ENCODE results near the gene SLC25A20. TPM values are rescaled to one million over a fixed set of nuclear protein-coding genes. Genes with fewer than 3 reads are reported as not detected.
"Not testable (repeated sequence)": the region's sequence is repeated elsewhere in the genome, so short reads cannot be mapped to it uniquely, and the experiment has no call there.

Gene SLC25A20
- total RNA-seq, 2 experiments from 2014 or later = 16.7 to 18.2 TPM

DNA sequence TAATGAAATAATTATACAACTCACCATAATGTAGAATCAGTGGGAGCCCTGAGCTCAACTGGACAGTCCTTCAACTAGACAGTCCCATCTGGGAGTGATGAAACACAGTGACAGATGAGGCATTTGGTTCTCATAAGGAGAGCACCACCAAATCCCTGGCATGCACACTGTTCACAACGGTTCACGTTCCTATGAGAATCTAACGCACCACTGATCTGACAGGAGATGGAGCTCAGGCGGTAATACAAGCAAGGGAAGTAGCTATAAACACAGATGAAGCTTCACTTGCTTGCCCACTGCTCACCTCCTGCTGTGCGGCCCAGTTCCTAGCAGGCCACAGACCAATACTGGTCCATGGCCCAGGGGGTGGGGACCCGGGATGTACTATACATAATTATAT, 68.0 kb downstream of the SLC25A20 start:
- CTCF ChIA-PET = no interaction called here
- Mint-ChIP-seq H3K4me3 (no peak overlapping the region), H3K4me1 (ENCODE audit: low read depth) (peaks cover 6% of the 10 kb centered on the region), H3K27ac (no peak overlapping the region), H3K27me3 (no peaks in the 10 kb centered on the region), H3K9me3 (no peaks in the 10 kb centered on the region), H3K36me3 (peaks cover 3% of the 10 kb centered on the region)
- DNase-seq = no peak
- intact Hi-C loops (cut with micrococcal nuclease) = no loop called here
- POLR2A ChIA-PET = no interaction called here

DNA sequence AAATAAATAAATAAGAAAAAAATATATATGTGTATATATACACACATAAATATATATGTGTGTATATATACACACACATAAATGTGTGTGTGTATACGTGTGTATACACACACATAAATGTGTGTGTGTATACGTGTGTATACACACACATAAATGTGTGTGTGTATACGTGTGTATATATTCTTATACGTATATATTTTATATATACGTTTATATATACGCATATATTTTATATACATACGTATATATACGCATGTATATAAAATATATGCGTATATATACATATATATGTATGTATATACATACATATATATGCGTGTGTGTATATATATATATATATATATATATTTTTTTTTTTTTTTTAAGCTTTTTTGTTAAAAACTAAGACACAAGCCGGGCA, 69.2 kb downstream of the SLC25A20 start:
- H3K36me3 Mint-ChIP-seq; CTCF ChIA-PET; intact Hi-C loops (cut with micrococcal nuclease); H3K27me3 Mint-ChIP-seq; POLR2A ChIA-PET; H3K9me3 Mint-ChIP-seq; H3K4me3 Mint-ChIP-seq; H3K27ac Mint-ChIP-seq; DNase-seq; H3K4me1 Mint-ChIP-seq (ENCODE audit: low read depth): not testable (repeated sequence)

DNA sequence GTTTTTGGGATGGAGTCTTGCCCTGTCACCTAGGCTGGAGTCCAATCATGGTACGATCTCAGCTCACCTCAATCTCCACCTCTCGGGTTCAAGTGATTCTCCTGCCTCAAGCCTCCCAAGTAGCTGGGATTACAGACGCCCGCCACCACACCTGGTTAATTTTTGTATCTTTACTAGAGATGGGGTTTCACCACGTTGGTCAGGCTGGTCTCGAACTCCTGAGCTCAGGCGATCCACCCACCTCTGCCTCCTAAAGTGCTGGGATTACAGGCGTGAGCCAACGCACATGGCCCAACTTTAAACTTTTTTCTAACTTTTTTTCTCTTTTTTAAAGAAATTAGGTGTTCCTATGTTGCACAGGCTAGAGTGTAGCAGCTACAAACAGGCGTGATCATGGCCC, 70.8 kb downstream of the SLC25A20 start:
- POLR2A ChIA-PET; H3K27me3 Mint-ChIP-seq; H3K27ac Mint-ChIP-seq; H3K36me3 Mint-ChIP-seq; H3K9me3 Mint-ChIP-seq; H3K4me3 Mint-ChIP-seq; H3K4me1 Mint-ChIP-seq (ENCODE audit: low read depth); intact Hi-C loops (cut with micrococcal nuclease); DNase-seq: not testable (repeated sequence)
- CTCF ChIA-PET = interaction anchor here (0.7 kb wide), 1 partner anchor 188 kb away, joined by 3 read pairs; no protein-coding TSS in a partner anchor

DNA sequence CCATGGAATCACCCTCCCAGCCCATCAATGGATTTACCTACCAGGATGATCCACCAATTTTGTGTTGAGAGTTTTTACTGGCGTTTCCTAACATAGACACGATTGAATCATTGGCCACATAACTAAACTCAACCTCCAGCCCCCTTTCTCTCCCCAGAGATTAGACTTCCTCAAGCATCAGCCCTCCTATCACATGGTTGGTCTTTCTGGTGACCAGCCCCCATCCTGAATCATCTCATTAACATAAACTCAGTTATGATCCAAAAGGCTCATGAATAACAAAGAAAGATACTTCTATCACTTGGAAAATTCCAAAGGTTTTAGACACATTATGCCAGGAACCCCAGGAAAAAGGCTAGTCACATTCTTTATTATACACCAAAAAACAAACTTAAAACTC, 72.2 kb downstream of the SLC25A20 start:
- Mint-ChIP-seq H3K27me3 (no peaks in the 10 kb centered on the region), H3K27ac (no peak overlapping the region), H3K9me3 (no peaks in the 10 kb centered on the region), H3K4me3 (no peak overlapping the region), H3K36me3 (peaks cover 4% of the 10 kb centered on the region), H3K4me1 (ENCODE audit: low read depth) (peaks cover 5% of the 10 kb centered on the region)
- ChIA-PET POLR2A (no interaction called here), CTCF (no interaction called here)
- intact Hi-C loops (cut with micrococcal nuclease) = no loop called here
- no peak for DNase-seq

DNA sequence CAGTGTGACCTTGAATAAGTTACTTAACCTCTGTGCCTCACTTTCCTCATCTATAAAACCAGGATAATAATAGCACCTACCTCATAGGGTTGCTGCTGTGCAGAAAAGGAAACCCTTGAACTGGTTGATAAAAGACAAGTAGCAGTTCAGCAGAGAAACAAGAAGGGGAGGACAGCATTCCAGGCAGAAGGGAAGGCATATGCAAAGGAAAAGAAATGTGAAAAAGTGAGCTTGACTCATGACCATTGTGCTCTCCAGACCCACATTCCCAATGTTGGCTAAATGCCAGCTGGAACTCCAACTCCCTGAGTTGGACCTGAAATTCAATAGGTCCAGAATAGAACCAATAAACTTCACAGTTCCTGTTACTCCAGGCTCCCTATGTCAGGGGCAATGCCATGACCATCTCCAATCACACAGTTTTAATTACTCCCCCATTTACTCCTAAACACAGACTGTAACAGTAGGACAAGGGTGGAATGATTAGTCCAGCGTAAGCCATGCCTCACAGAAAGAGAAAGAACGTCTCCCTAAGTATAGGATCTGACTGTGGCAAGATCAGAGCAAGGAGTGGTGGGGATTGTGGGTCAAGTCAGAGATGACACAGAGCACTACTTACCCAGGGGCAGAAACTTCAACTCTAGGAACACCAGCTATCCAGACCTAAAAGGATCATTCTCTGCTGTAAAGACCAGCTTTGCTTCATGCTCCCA, 77.9 kb downstream of the SLC25A20 start:
- no peak overlapping the region for H3K4me3 Mint-ChIP-seq
- H3K4me1 Mint-ChIP-seq (ENCODE audit: low read depth) = peaks cover 15% of the 10 kb centered on the region
- no peaks in the 10 kb centered on the region for H3K27me3 Mint-ChIP-seq
- DNase-seq = no peak
- no peaks in the 10 kb centered on the region for H3K9me3 Mint-ChIP-seq
- POLR2A ChIA-PET = no interaction called here
- H3K36me3 Mint-ChIP-seq = peaks cover 4% of the 10 kb centered on the region
- CTCF ChIA-PET = interaction anchor here (1.3 kb wide), 1 partner anchor 167 kb away, joined by 3 read pairs; no protein-coding TSS in a partner anchor
- intact Hi-C loops (cut with micrococcal nuclease) = no loop called here
- no peak overlapping the region for H3K27ac Mint-ChIP-seq

DNA sequence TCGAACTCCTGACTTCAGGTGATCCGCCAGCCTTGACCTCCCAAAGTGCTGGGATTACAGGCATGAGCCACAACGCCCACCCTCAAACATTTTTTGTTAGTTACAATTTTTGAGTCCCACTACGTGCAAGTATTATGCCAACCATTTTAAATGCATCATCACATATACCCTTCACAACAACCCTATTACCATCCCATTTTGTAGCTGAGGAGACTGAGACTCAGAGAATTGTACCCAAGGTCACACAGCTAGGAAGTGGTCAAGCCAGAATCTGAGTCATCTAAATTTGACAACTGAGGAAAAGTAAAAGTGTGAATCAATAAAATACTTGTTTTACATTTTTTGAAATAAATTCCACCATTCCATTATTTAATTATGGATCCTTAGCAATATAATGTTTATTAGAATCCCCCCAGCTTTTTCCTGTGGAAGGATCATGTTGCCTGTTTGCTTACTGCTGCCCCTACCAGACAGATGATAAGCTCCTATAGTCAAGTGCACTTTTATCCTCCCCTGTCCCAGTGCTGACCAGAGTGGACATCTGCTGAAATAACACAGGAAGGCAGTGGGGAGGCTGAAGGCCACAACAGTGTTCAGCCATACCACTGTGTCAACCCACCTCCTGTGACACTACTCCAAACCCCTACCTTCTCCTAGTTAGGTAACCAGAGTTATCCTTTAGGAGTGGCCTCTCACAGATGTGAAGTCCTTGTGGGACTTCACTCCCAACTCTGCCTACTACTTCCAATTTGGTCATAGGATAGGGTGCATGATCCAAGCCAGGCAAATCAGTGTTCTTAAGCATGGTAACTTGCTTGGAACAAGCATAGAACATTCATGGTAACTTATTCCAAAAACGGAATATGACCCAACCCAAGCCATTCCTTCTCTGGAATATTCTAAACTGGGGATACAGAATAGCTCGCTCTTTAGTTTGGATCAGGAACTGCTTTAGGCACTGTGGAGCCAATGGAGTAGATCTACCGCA, 79.2 kb downstream of the SLC25A20 start:
- Mint-ChIP-seq H3K36me3 (peaks cover 4% of the 10 kb centered on the region), H3K4me3 (no peak overlapping the region), H3K27ac (no peak overlapping the region), H3K9me3 (no peaks in the 10 kb centered on the region), H3K4me1 (ENCODE audit: low read depth) (peaks cover 15% of the 10 kb centered on the region), H3K27me3 (no peaks in the 10 kb centered on the region)
- CTCF ChIA-PET = interaction anchor here (1.3 kb wide), 1 partner anchor 168 kb away, joined by 3 read pairs; no protein-coding TSS in a partner anchor
- no peak for DNase-seq
- intact Hi-C loops (cut with micrococcal nuclease) = no loop called here
- POLR2A ChIA-PET = no interaction called here

DNA sequence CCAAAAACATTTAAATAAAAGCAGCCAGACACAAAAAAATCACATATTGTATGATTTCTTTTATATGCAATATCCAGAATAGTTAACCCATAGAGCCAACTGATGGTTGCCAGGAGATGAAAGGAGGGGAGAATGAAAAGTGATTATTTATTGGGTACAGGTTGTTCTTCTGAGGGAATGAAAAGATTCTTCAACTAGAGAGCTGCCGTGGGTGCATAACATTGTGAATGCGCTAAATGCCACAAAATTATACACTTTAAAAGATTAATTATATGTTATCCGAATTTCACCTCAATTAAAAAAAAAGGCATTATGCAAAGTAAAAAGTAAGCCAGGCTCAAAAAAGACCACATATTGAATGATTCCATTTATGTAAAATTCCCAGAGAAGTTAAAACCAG, 87.2 kb downstream of the SLC25A20 start:
- Mint-ChIP-seq H3K9me3 (peaks cover 7% of the 10 kb centered on the region), H3K4me3 (no peak overlapping the region), H3K27ac (peak overlapping the region; percentile 76), H3K4me1 (ENCODE audit: low read depth) (peaks cover 29% of the 10 kb centered on the region), H3K27me3 (no peaks in the 10 kb centered on the region), H3K36me3 (peaks cover 4% of the 10 kb centered on the region)
- ChIA-PET POLR2A (interaction anchor here (1.0 kb wide), 1 partner anchor 35 kb away, joined by 3 read pairs; no protein-coding TSS in a partner anchor), CTCF (interaction anchor here (1.1 kb wide), 1 partner anchor 126 kb away, joined by 4 read pairs; the partner anchor contains the start of gene NCKIPSD)
- no peak for DNase-seq
- intact Hi-C loops (cut with micrococcal nuclease) = no loop called here

Other genes with a start within 250 kb of the SLC25A20 start
- 1 to 10 TPM; 6.9 to 7.5 TPM for gene CELSR3, start 236.0 kb downstream of the SLC25A20 start, total RNA-seq
- gene NCKIPSD, start 213.0 kb downstream of the SLC25A20 start, total RNA-seq = 10 to 100 TPM; 36.5 to 38.5 TPM
- gene IP6K2, start 181.7 kb downstream of the SLC25A20 start, total RNA-seq = 10 to 100 TPM; 41.6 to 43.4 TPM
- 10 to 100 TPM; 30.4 to 32.7 TPM for gene PRKAR2A, start 51.0 kb downstream of the SLC25A20 start, total RNA-seq
- 100 to 1,000 TPM; 109 to 130 TPM for gene ARIH2, start 20.0 kb upstream of the SLC25A20 start, total RNA-seq
- gene P4HTM, start 91.4 kb upstream of the SLC25A20 start, total RNA-seq = 10 to 100 TPM; 32.7 to 32.8 TPM
- 100 to 1,000 TPM; 139 to 144 TPM for gene WDR6, start 108.5 kb upstream of the SLC25A20 start, total RNA-seq
- gene DALRD3, start 119.7 kb upstream of the SLC25A20 start, total RNA-seq = 10 to 100 TPM; 26.2 to 26.5 TPM
- 100 to 1,000 TPM; 101 to 106 TPM for gene NDUFAF3, start 123.2 kb upstream of the SLC25A20 start, total RNA-seq
- gene IMPDH2, start 130.5 kb upstream of the SLC25A20 start, total RNA-seq = 100 to 1,000 TPM; 430 to 454 TPM
- 100 to 1,000 TPM; 124 to 128 TPM for gene QRICH1, start 195.2 kb upstream of the SLC25A20 start, total RNA-seq
- 100 to 1,000 TPM; 249 to 286 TPM for gene QARS1, start 205.9 kb upstream of the SLC25A20 start, total RNA-seq
- gene USP19, start 221.9 kb upstream of the SLC25A20 start, total RNA-seq = 10 to 100 TPM; 44.1 to 45.3 TPM
- not detected for gene LAMB2, start 234.2 kb upstream of the SLC25A20 start, total RNA-seq